Stomach (tissue), 9 donors: ENCODE results near the gene DCP1A. TPM values are rescaled to one million over a fixed set of nuclear protein-coding genes. Genes with fewer than 3 reads are reported as not detected.
"Not testable (repeated sequence)": the region's sequence is repeated elsewhere in the genome, so short reads cannot be mapped to it uniquely, and the experiment has no call there.

ENCODE experiments used
- DNase-seq, 2 donors: peaks; one replicate each; pipeline versions ENCODE4 v3.0.0 to v3.0.0-alpha.2; 2013 to 2019
- H3K27ac ChIP-seq, 5 donors: fragments of 200-600 bp in 4 of 5; sonication (generic) in 4 of 5; one replicate each; pipeline ENCODE4 v1.5.1; 2013 to 2019; ENCODE audit warnings: mild to moderate bottlenecking in 1 of 5, moderate library complexity in 1 of 5
- H3K27me3 ChIP-seq, 3 donors: fragments of 200-600 bp; sonication (generic); one replicate each; pipeline ENCODE4 v1.5.1; 2017 to 2019; ENCODE audit warnings: mixed run types in 1 of 3
- H3K36me3 ChIP-seq, 4 donors: fragments of 200-600 bp; sonication (generic); 1 replicate in 3 of 4; 2 replicates in 1 of 4; pipeline ENCODE4 v1.5.1; 2016 to 2019
- H3K4me1 ChIP-seq, 4 donors: fragments of 200-600 bp; sonication (generic); one replicate each; pipeline ENCODE4 v1.5.1; 2016 to 2019
- H3K4me3 ChIP-seq, 4 donors: fragments of 200-600 bp; sonication (generic) in 3 of 4; one replicate each; pipeline ENCODE4 v1.5.1; 2016 to 2019; ENCODE audit warnings: mild to moderate bottlenecking in 1 of 4
- H3K9me3 ChIP-seq, 4 donors: fragments of 200-600 bp; sonication (generic); one replicate each; pipeline ENCODE4 v1.5.1; 2016 to 2019
- EP300 ChIP-seq: sonication (generic); formaldehyde crosslinking; IDR thresholded peaks from one replicate; pipeline ENCODE4 v1.6.1; 2017; ENCODE audit warnings: antibody characterized with exemption
- POLR2A ChIP-seq, 4 donors: fragments of 450-650 bp; IDR thresholded peaks; one replicate each; pipeline ENCODE4 v1.6.1; 2016; ENCODE audit warnings: antibody characterized with exemption in 4 of 4, control low read depth in 2 of 4, mild to moderate bottlenecking in 1 of 4, moderate library complexity in 1 of 4
- POLR2AphosphoS5 ChIP-seq, 3 donors: sonication (generic); formaldehyde crosslinking; IDR thresholded peaks; one replicate each; pipeline ENCODE4 v1.6.1; 2016; ENCODE audit warnings: antibody characterized with exemption in 3 of 3
- WGBS, 5 donors: extraction: QIAGEN DNeasy Blood & Tissue Kit in 3 of 5; methylation state at CpG; one replicate each; pipeline versions ENCODE4 v1.1.5 to v1.1.7; 2013 to 2018; 5-methylcytosine and 5-hydroxymethylcytosine counted together
- intact Hi-C: fragments of 100-400 bp; cut with DNase I; formaldehyde crosslinking; loops from one replicate; pipeline ENCODE4 v1.15.1; 2023; ENCODE audit warnings: low total_unique reads
- polyA plus RNA-seq, 3 donors: library from polyadenylated mRNA; stranded (reverse); fragments of 200-250 nt; gene quantifications; one replicate each; pipeline ENCODE4 v1.2.3, GENCODE V29; 2013
- total RNA-seq, 5 donors: library from RNA; depleted of rRNA; stranded (reverse); fragments of >200 nt; gene quantifications; one replicate each; pipeline versions ENCODE4 v1.1.0 to v1.2.3, GENCODE V29; 2014 to 2016
- TF ChIP-seq, protein P1 (sequence below), 7 experiments: fragments of 450-650 bp in 4 of 7; fragments of 200-600 bp in 3 of 7; sonication (generic) in 3 of 7; IDR thresholded peaks; one replicate each; pipeline ENCODE4 v1.5.1; 2016 to 2019; ENCODE audit warnings: antibody characterized with exemption in 7 of 7, control low read depth in 2 of 7, mild to moderate bottlenecking in 1 of 7
- donor health status: healthy with polysubstance abuse.
- donor health status: Bipolar disorder and iron deficiency.
- donor health status: healthy.

Gene DCP1A
- total and polyA plus RNA-seq, 8 donors, result 4.5 to 20.6 (median 11.2) TPM

- Histone ChIP-seq H3K36me3 (no peaks in the 10 kb centered on the region), H3K9me3 (no peaks in the 10 kb centered on the region), H3K27me3 (no peaks in the 10 kb centered on the region), H3K4me1 (peaks cover 0 to 19% (median 16%) of the 10 kb centered on the region in 4 donors), H3K4me3 (no peak overlapping the region), H3K27ac (no peak overlapping the region)
- peak in 1 of 2 donors; percentile 49 for DNase-seq
- TF ChIP-seq POLR2A (IDR thresholded peaks at IDR 0.05), result no peak
- TF ChIP-seq, protein P1, sequence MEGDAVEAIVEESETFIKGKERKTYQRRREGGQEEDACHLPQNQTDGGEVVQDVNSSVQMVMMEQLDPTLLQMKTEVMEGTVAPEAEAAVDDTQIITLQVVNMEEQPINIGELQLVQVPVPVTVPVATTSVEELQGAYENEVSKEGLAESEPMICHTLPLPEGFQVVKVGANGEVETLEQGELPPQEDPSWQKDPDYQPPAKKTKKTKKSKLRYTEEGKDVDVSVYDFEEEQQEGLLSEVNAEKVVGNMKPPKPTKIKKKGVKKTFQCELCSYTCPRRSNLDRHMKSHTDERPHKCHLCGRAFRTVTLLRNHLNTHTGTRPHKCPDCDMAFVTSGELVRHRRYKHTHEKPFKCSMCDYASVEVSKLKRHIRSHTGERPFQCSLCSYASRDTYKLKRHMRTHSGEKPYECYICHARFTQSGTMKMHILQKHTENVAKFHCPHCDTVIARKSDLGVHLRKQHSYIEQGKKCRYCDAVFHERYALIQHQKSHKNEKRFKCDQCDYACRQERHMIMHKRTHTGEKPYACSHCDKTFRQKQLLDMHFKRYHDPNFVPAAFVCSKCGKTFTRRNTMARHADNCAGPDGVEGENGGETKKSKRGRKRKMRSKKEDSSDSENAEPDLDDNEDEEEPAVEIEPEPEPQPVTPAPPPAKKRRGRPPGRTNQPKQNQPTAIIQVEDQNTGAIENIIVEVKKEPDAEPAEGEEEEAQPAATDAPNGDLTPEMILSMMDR (IDR thresholded peaks at IDR 0.05), result no peak
- TF ChIP-seq POLR2AphosphoS5 (IDR thresholded peaks at IDR 0.05), result no peak
- TF ChIP-seq EP300, result no peak
- 8 to 15% (median 12%) methylated on average over 3 of the region's 3 CpGs for WGBS, 5 donors
- intact Hi-C loops, result no loop called here
These were observed 3.3 kb upstream of the DCP1A start for GRCh38 chr3:53350652-53351051.

DNA sequence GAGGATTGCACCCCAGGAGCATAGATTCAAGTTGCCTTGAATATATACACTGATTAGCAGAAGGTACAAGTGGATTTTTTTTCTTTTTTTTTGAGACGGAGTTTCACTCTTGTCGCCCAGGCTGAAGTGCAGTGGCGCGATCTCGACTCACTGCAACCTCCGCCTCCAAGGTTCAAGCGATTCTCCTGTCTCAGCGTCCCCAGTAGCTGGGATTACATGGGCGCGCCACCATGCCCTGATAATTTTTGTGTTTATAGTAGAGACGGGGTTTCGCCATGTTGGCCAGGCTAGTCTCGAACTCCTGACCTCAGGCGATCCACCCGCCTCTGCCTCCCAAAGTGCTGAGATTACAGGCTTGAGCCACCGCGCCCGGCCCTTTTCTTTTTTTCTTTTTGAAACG, 775 bp upstream of the DCP1A start:
- H3K27ac ChIP-seq, result peak overlapping the region; percentile 94 to 98 (median 96)
- intact Hi-C loops, DNase-seq, H3K9me3 ChIP-seq, H3K27me3 ChIP-seq: not testable (repeated sequence)
- peaks cover under 1 to 44% (median 39%) of the 10 kb centered on the region in 4 donors for H3K4me1 ChIP-seq
- H3K36me3 ChIP-seq, result peaks cover 0 to 14% (median 10%) of the 10 kb centered on the region in 4 donors
- peak overlapping the region; percentile 85 to 96 (median 90) for H3K4me3 ChIP-seq
- WGBS, 5 donors, result 65 to 79% (median 68%) methylated on average over 19 of the region's 19 CpGs

GRCh38 chr3:53346922-53347260, 452 bp downstream of the DCP1A start:
- no peak for DNase-seq
- peaks cover 4 to 25% (median 22%) of the 10 kb centered on the region in 4 donors for H3K36me3 ChIP-seq
- no peaks in the 10 kb centered on the region for H3K27me3 ChIP-seq
- peak overlapping the region; percentile 85 to 96 (median 90) for H3K4me3 ChIP-seq
- H3K27ac ChIP-seq, result peak overlapping the region; percentile 95 to 98 (median 96)
- intact Hi-C loops, result no loop called here
- peaks cover 8 to 56% (median 50%) of the 10 kb centered on the region in 4 donors for H3K4me1 ChIP-seq
- TF ChIP-seq POLR2A (IDR thresholded peaks at IDR 0.05) (no peak), POLR2AphosphoS5 (IDR thresholded peaks at IDR 0.05) (no peak), EP300 (no peak)
- TF ChIP-seq, protein P1 (IDR thresholded peaks at IDR 0.05), result no peak
- WGBS, 5 donors, result 0 to 1% (median 0%) methylated on average over 11 of the region's 11 CpGs
- H3K9me3 ChIP-seq, result no peaks in the 10 kb centered on the region

DNA sequence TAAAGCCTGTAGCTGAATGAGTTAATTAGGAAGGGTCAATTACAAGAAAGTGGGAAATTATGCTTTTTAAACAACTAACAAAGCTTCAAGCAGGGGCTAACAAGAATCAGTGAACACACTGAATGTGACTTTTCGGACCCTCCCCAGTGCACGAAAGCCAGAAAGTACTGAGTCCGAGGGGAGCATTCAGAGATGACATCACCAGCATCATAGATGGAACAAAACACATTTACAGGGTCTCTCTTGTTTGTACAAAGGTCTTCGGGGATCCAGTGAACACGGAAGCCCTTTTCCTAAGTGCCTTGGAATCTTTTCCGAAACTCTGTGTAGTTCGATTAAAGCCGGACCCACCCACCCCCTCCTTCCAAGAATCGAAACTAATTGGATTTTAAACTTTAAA, 829 bp downstream of the DCP1A start:
- H3K27ac ChIP-seq, result peak overlapping the region in 4 of 5 donors; percentile 95 to 98 (median 96)

GRCh38 chr3:53342353-53342752, 5.0 kb downstream of the DCP1A start:
- Histone ChIP-seq H3K27ac (peak overlapping the region in 2 of 5 donors; percentile 5 to 20), H3K36me3 (peaks cover 15 to 70% (median 63%) of the 10 kb centered on the region in 4 donors), H3K4me1 (peaks cover 8 to 64% (median 44%) of the 10 kb centered on the region in 4 donors), H3K4me3 (no peak overlapping the region), H3K9me3 (no peaks in the 10 kb centered on the region), H3K27me3 (no peaks in the 10 kb centered on the region)
- TF ChIP-seq POLR2A (IDR thresholded peaks at IDR 0.05), result no peak
- TF ChIP-seq POLR2AphosphoS5 (IDR thresholded peaks at IDR 0.05), result no peak
- no peak for TF ChIP-seq EP300
- TF ChIP-seq, protein P1 (IDR thresholded peaks at IDR 0.05), result no peak
- DNase-seq, result peak in 1 of 2 donors; percentile 45
- 23 to 43% (median 31%) methylated on average over 3 of the region's 3 CpGs for WGBS, 5 donors
- intact Hi-C loops, result no loop called here

More for the DNA sequence above, 829 bp downstream of the DCP1A start:
- intact Hi-C loops, result no loop called here
- DNase-seq, result peak in 1 of 2 donors; percentile 71
- peaks cover 5 to 29% (median 26%) of the 10 kb centered on the region in 4 donors for H3K36me3 ChIP-seq
- 0 to 1% (median 1%) methylated on average over 9 of the region's 9 CpGs for WGBS, 5 donors
- no peaks in the 10 kb centered on the region for H3K27me3 ChIP-seq
- H3K4me3 ChIP-seq, result peak overlapping the region; percentile 85 to 96 (median 90)
- H3K4me1 ChIP-seq, result peaks cover 8 to 59% (median 50%) of the 10 kb centered on the region in 4 donors
- H3K9me3 ChIP-seq, result no peaks in the 10 kb centered on the region
- TF ChIP-seq POLR2AphosphoS5 (IDR thresholded peaks at IDR 0.05) (no peak), POLR2A (IDR thresholded peaks at IDR 0.05) (no peak), EP300 (no peak)
- TF ChIP-seq, protein P1 (IDR thresholded peaks at IDR 0.05), result no peak
